PC-9 (cell line): Measurements from ENCODE around the gene HOXC9. TPM values are rescaled to one million over a fixed set of nuclear protein-coding genes. Genes with fewer than 3 reads are reported as not detected.
A peak's percentile ranks its signal among the peaks of the same experiment; 100 is the strongest.

Source experiments
- BruUV-seq: library from RNA; stranded (reverse); fragments of 400-500 nt; replicated peaks from 2 replicates; lab custom pipeline; 2021; lab: Mats Ljungman, UMichigan
- CTCF ChIA-PET: fragments of 300-600 bp; sonication (Branson Sonifier 250); formaldehyde crosslinking; loops from one replicate; lab custom pipeline; 2022; ENCODE audit warnings: antibody characterized with exemption; lab: Charles Lee
- POLR2A ChIA-PET: fragments of 300-600 bp; sonication (Branson Sonifier 250); formaldehyde crosslinking; loops from one replicate; lab custom pipeline; 2022; ENCODE audit warnings: antibody characterized with exemption; ENCODE audit not compliant: unreplicated experiment; lab: Charles Lee
- DNase-seq, 2 experiments: peaks; one replicate each; pipeline versions ENCODE4 v3.0.0 to v3.0.0-alpha.2; 2015 to 2022; ENCODE audit warnings: mixed read lengths in 1 of 2
- H2AFZ ChIP-seq: fragments of 200-600 bp; sonication (generic); 2 replicates; pipeline ENCODE4 v1.8.1; 2017; ENCODE audit warnings: antibody characterized with exemption
- H3F3A ChIP-seq: fragments of 200-600 bp; sonication (generic); 2 replicates; pipeline ENCODE4 v1.8.1; 2017; ENCODE audit warnings: antibody characterized with exemption, mild to moderate bottlenecking, low read depth; ENCODE audit not compliant: insufficient read depth
- H3K27ac ChIP-seq: fragments of 200-600 bp; sonication (generic); 2 replicates; pipeline ENCODE4 v1.6.1; 2016; ENCODE audit warnings: mixed run types
- H3K27me3 ChIP-seq: fragments of 200-600 bp; sonication (generic); 2 replicates; pipeline ENCODE4 v1.6.1; 2016; ENCODE audit warnings: low read depth, mixed run types; ENCODE audit not compliant: insufficient read depth
- H3K36me3 ChIP-seq: fragments of 200-600 bp; sonication (generic); 2 replicates; pipeline ENCODE4 v1.6.1; 2016; ENCODE audit warnings: low read depth, mixed run types
- H3K4me1 ChIP-seq: fragments of 200-600 bp; sonication (generic); replicated peaks from 2 replicates; pipeline ENCODE4 v1.6.1; 2016; ENCODE audit warnings: mixed run types; ENCODE audit not compliant: insufficient read depth
- H3K4me2 ChIP-seq: fragments of 200-600 bp; sonication (generic); 2 replicates; pipeline ENCODE4 v1.6.1; 2017; ENCODE audit warnings: mixed run types
- H3K4me3 ChIP-seq: fragments of 200-600 bp; sonication (generic); 2 replicates; pipeline ENCODE4 v1.6.1; 2016; ENCODE audit warnings: mixed run types
- H3K79me2 ChIP-seq: fragments of 200-600 bp; sonication (generic); 2 replicates; pipeline ENCODE4 v1.6.1; 2017; ENCODE audit warnings: low read depth, mixed run types
- H3K9me2 ChIP-seq: fragments of 200-600 bp; sonication (generic); 2 replicates; pipeline ENCODE4 v1.8.1; 2017; ENCODE audit warnings: mild to moderate bottlenecking; ENCODE audit not compliant: insufficient read depth
- H3K9me3 ChIP-seq: fragments of 200-600 bp; sonication (generic); 2 replicates; pipeline ENCODE4 v1.8.1; 2016; ENCODE audit warnings: low read depth; ENCODE audit not compliant: insufficient read depth
- H4K20me1 ChIP-seq: fragments of 200-600 bp; sonication (generic); 2 replicates; pipeline ENCODE4 v1.8.1; 2017; ENCODE audit not compliant: insufficient read depth
- EZH2 ChIP-seq: fragments of 200-600 bp; sonication (generic); IDR thresholded peaks from 2 replicates; pipeline ENCODE4 v1.8.0; 2017; ENCODE audit warnings: antibody characterized with exemption, low read depth
- intact Hi-C: fragments of 100-400 bp; cut with micrococcal nuclease; formaldehyde crosslinking; loops from one replicate; pipeline ENCODE4 v1.10.0; 2022; ENCODE audit not compliant: unreplicated experiment
- total RNA-seq: library from RNA; stranded (reverse); gene quantifications from 2 replicates; pipeline ENCODE4 v1.2.3, GENCODE V29; 2021
- TF ChIP-seq, protein P1 (sequence below): fragments of 200-600 bp; sonication (generic); conservative IDR thresholded peaks from 2 replicates; pipeline ENCODE4 v1.6.1; 2017; ENCODE audit warnings: mixed run types, antibody characterized with exemption, mild to moderate bottlenecking, moderate library complexity

HOXC9 gene
- total RNA-seq, 1 experiment from 2014 or later = 10.2 TPM

DNA sequence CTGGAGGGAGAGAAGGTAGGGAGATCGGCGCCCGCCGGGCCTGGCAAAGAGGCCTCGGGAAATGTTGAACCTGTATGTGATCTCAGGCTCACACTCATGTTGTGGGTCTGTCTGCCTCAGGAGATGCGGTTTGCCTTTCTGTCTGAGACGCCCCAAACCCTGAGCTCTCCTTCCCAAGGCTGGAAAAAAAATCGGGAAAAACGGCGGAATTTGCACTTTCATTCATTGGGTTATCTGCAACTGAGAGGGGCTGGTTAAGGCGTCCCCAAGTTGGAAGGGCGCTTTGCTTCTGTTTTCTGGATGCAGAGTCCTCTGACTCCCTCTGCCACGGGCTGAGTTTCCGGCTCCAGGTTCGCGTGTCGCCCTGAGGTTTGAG, 5.0 kb upstream of the HOXC9 start:
- peak overlapping the region; percentile 79 for H3K4me2 ChIP-seq
- POLR2A ChIA-PET = interaction anchor here (0.5 to 0.7 kb wide), 4 partner anchors 22 to 391 kb away, joined by 3 to 13 read pairs (median 4); partner anchors contain the start of gene SMUG1
- CTCF ChIA-PET = interaction anchor here (0.6 to 1.2 kb wide), 5 partner anchors 22 to 375 kb away, joined by 3 to 20 read pairs (median 4); no protein-coding TSS in a partner anchor
- no peaks in the 10 kb centered on the region for H3K36me3 ChIP-seq
- H3K9me2 ChIP-seq = no peaks in the 10 kb centered on the region
- H4K20me1 ChIP-seq = no peaks in the 10 kb centered on the region
- intact Hi-C loops = no loop called here
- peak overlapping the region; percentile 89 for H3K27ac ChIP-seq
- TSS peak; percentile 96 for BruUV-seq
- peak overlapping the region; percentile 86 for H3K4me3 ChIP-seq
- no peak for DNase-seq
- peaks cover 19% of the 10 kb centered on the region; the same call in 1 of the 2 replicates for H3K4me1 ChIP-seq
- H3K27me3 ChIP-seq = no peaks in the 10 kb centered on the region
- no peaks in the 10 kb centered on the region for H3K9me3 ChIP-seq
- no peak for TF ChIP-seq EZH2
- TF ChIP-seq, protein P1, sequence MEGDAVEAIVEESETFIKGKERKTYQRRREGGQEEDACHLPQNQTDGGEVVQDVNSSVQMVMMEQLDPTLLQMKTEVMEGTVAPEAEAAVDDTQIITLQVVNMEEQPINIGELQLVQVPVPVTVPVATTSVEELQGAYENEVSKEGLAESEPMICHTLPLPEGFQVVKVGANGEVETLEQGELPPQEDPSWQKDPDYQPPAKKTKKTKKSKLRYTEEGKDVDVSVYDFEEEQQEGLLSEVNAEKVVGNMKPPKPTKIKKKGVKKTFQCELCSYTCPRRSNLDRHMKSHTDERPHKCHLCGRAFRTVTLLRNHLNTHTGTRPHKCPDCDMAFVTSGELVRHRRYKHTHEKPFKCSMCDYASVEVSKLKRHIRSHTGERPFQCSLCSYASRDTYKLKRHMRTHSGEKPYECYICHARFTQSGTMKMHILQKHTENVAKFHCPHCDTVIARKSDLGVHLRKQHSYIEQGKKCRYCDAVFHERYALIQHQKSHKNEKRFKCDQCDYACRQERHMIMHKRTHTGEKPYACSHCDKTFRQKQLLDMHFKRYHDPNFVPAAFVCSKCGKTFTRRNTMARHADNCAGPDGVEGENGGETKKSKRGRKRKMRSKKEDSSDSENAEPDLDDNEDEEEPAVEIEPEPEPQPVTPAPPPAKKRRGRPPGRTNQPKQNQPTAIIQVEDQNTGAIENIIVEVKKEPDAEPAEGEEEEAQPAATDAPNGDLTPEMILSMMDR = no peak
- peak overlapping the region; percentile 98 for H2AFZ ChIP-seq
- peaks cover 12% of the 10 kb centered on the region; the same call in 1 of the 2 replicates for H3K79me2 ChIP-seq
- H3F3A ChIP-seq = peaks cover 14% of the 10 kb centered on the region; the same call in 1 of the 2 replicates

DNA sequence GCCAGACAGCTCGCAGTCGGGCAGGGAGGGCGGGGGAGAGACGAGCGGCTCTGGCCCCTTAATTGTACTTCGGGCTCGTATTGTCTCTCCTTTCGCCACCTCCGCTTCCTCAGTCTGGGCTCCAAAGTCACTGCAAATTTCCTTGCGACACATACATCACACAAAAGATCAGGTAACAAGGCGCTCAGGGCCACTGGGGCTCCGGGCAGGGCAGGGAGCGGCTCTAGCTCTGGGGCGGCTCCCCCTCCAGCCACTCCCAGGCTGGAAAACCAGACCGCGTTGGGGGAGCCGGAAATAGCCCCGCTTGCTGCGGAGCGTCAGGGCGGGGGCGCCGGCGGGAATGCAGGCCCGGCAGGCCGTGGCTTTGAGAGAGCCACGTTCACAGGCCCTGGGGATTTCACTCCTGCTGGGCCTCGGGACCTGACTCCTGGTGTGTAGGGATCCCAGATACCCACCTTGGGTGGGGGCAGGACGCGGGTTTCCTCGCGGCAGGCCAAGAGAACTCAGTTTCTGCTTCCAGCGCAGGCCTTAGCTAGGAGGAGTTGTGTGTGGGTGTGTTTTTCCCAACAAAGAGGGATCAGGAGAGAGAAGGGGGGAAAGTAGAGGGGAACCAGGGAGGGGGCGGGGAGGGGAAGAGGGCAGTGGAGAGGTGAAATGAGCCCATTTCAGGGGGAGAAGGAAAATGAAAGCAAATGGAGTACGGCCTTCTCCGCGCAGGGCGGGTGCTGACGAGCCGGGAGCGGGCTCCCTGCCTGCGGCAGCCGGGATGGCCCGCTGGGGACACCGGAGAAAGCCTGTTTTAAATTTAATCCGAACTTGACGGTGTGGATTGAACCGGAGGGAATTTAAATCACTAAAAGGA, 4.4 kb upstream of the HOXC9 start:
- H3K4me1 ChIP-seq = peaks cover 19% of the 10 kb centered on the region; the same call in 1 of the 2 replicates
- H4K20me1 ChIP-seq = no peaks in the 10 kb centered on the region
- peak; percentile 91 for DNase-seq
- POLR2A ChIA-PET = interaction anchor here (0.5 to 0.7 kb wide), 7 partner anchors 22 to 390 kb away, joined by 3 to 44 read pairs (median 6); partner anchors contain the start of gene SMUG1
- peak overlapping the region; percentile 86 for H3K4me3 ChIP-seq
- peaks cover 14% of the 10 kb centered on the region; the same call in 1 of the 2 replicates for H3F3A ChIP-seq
- H3K9me3 ChIP-seq = no peaks in the 10 kb centered on the region
- intact Hi-C loops = no loop called here
- no peak for TF ChIP-seq EZH2
- peaks cover 12% of the 10 kb centered on the region; the same call in 1 of the 2 replicates for H3K79me2 ChIP-seq
- H3K27me3 ChIP-seq = no peaks in the 10 kb centered on the region
- no peaks in the 10 kb centered on the region for H3K36me3 ChIP-seq
- peak overlapping the region; percentile 98 for H2AFZ ChIP-seq
- no TSS peak for BruUV-seq
- H3K27ac ChIP-seq = peak overlapping the region; percentile 89
- H3K4me2 ChIP-seq = peak overlapping the region; percentile 79
- CTCF ChIA-PET = interaction anchor here (0.6 to 1.2 kb wide), 6 partner anchors 22 to 375 kb away, joined by 3 to 20 read pairs (median 4); no protein-coding TSS in a partner anchor
- no peaks in the 10 kb centered on the region for H3K9me2 ChIP-seq

DNA sequence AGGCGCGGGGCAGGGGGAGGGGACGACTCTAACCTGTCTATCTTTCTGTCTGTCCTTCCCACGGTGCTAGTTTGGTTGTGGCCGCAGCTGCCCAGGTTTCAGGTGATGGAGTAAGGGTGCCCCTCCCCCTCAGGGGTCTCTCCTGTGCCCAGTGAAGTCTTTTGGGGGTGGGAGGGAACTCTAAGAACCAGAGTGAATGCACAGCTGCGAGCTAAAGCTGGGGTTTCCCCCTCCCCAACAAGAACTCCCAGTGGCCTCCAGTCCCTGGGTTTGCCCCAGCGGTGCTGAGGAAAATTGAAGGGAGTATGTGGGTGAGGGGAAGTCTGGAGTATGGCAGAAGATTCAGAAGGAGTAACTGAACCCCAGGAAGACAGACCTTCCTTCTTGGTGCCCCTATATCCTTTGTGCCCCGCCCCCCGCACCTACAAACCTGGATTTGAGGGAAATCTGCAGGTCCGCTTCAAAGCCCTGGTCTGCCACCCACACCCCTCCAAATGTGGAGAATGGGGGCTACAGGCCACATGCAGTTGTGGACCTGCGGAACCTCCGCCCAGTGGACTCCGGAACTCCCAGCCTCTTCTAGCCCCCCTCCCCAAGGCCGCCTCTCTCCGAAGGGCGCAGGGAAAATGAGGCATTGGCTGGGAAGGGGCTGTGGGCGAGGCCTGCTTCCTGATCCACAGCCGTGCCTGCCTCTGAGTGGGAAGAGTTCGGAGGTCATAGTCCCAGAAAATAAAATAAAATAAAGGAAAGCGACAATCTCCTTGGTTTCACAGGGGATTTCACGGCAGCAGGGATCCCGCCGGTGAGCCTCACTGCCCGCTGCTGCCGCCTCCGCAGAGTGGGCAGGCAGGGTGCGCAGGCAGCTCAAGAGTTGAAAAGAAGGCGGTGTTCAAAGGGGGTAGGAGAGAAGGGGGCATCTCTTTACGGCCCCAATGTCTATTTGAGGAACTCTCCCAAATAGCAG, 3.4 kb upstream of the HOXC9 start:
- Histone ChIP-seq H3K36me3 (no peaks in the 10 kb centered on the region), H3K4me1 (peaks cover 19% of the 10 kb centered on the region; the same call in 1 of the 2 replicates), H3K27ac (peak overlapping the region; percentile 89), H3K79me2 (peaks cover 12% of the 10 kb centered on the region; the same call in 1 of the 2 replicates), H3K9me3 (no peaks in the 10 kb centered on the region), H3F3A (peaks cover 14% of the 10 kb centered on the region; the same call in 1 of the 2 replicates), H2AFZ (peak overlapping the region; percentile 98), H3K4me3 (peak overlapping the region; percentile 86), H3K9me2 (no peaks in the 10 kb centered on the region), H3K27me3 (no peaks in the 10 kb centered on the region), H3K4me2 (peak overlapping the region; percentile 79), H4K20me1 (no peaks in the 10 kb centered on the region)
- intact Hi-C loops = no loop called here
- POLR2A ChIA-PET = no interaction called here
- no peak for TF ChIP-seq EZH2
- TF ChIP-seq, protein P1 = no peak
- TSS peak; percentile 82 for BruUV-seq
- CTCF ChIA-PET = interaction anchor here (0.6 to 1.2 kb wide), 3 partner anchors 231 to 374 kb away, joined by 3 read pairs; no protein-coding TSS in a partner anchor
- DNase-seq = no peak
